Right cardiac atrium (tissue), 5 donors: ENCODE data around the gene PRELID2. TPM values are rescaled to one million over a fixed set of nuclear protein-coding genes. Genes with fewer than 3 reads are reported as not detected.
"Not testable (repeated sequence)": the region's sequence is repeated elsewhere in the genome, so short reads cannot be mapped to it uniquely, and the experiment has no call there.

Experiments used
- ATAC-seq, 2 donors: fragments of 200-7000 bp; cut with Tn5 transposase; one replicate each; pipeline versions ENCODE4 v1.8.0 to v1.9.1; 2020; ENCODE audit warnings: moderate library complexity in 2 of 2, mild to moderate bottlenecking in 1 of 2
- DNase-seq, 3 donors: peaks; one replicate each; pipeline ENCODE4 v3.0.0-alpha.2; 2020
- H3K27ac ChIP-seq: one replicate; pipeline ENCODE4 v1.5.1; 2013; ENCODE audit warnings: mild to moderate bottlenecking, low read length, control low read depth, moderate library complexity
- H3K27me3 ChIP-seq: one replicate; pipeline ENCODE4 v1.6.1; 2013; ENCODE audit not compliant: control insufficient read depth, insufficient read depth
- H3K4me1 ChIP-seq: one replicate; pipeline ENCODE4 v1.6.1; 2013; ENCODE audit warnings: low read length; ENCODE audit not compliant: control insufficient read depth, insufficient read depth
- H3K4me3 ChIP-seq: one replicate; pipeline ENCODE4 v1.5.1; 2013; ENCODE audit warnings: low read length, control low read depth
- H3K9me3 ChIP-seq: one replicate; pipeline ENCODE4 v1.6.1; 2013; ENCODE audit warnings: low read length; ENCODE audit not compliant: control insufficient read depth
- WGBS: extraction: QIAGEN DNeasy Blood & Tissue Kit; methylation state at CpG from one replicate; pipeline ENCODE4 v1.1.7; 2013; 5-methylcytosine and 5-hydroxymethylcytosine counted together
- intact Hi-C, 4 donors: fragments of 100-400 bp; cut with DNase I; formaldehyde crosslinking; loops; one replicate each; pipeline versions ENCODE4 v1.11.0 to v1.14.0; 2022 to 2023
- polyA plus RNA-seq: library from polyadenylated mRNA; stranded (reverse); fragments of 200-250 nt; gene quantifications from one replicate; pipeline ENCODE4 v1.2.3, GENCODE V29; 2013
- total RNA-seq, 4 donors: library from RNA; stranded (reverse); fragmentation: NEBNext Ultra II Directional; extraction: Animal tissue kit (Norgen Biotek cat#: 25700); gene quantifications; one replicate each; pipeline ENCODE4 v1.2.1, GENCODE V29; 2021
- donor health status: healthy with polysubstance abuse.
- donor health status: DM: no; HTN: yes; CAD: no.
- donor health status: DM: no; HTN: no; CAD: no.
- donor health status: DM: no; HTN: yes; CAD: no; lungs with severe emphysema.
- donor health status: DM: yes; HTN: yes; CAD: no.

Gene PRELID2
- total and polyA plus RNA-seq, 5 donors = 4.3 to 85.4 (median 41.5) TPM

DNA sequence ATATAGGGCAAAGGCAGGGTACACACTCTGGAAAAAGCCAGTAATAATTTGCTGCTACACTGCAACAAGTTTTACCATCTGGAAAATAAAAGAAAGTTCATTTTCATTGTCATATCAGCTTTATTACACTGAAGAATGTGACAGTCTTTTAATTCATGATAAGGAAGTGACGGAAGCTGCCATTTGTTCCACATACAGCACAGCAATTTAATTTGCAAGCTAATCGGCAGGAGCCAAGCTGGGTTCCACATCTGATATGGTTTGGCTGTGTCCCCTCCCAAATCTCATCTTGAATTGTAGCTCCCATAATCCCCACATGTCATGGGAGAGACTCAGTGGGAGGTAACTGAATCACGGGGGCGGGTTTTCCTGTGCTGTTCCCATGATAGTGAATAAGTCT lies 16.5 kb downstream of the PRELID2 start:
- WGBS = 60% methylated on average over 4 of the region's 4 CpGs
- intact Hi-C loops = no loop called here
- Histone ChIP-seq H3K27ac (no peak overlapping the region), H3K27me3 (no peaks in the 10 kb centered on the region), H3K4me1 (no peaks in the 10 kb centered on the region), H3K9me3 (no peaks in the 10 kb centered on the region), H3K4me3 (no peak overlapping the region)
- DNase-seq = no peak
- ATAC-seq = no peak

- intact Hi-C loops = no loop called here
Measured at GRCh38 chr5:145812877-145813276, 22.3 kb downstream of the PRELID2 start.

GRCh38 chr5:145811834-145812625 lies 23.1 kb downstream of the PRELID2 start:
- 68% methylated on average over 3 of the region's 3 CpGs for WGBS
- H3K4me1 ChIP-seq = no peaks in the 10 kb centered on the region
- ATAC-seq = peak; percentile 74 to 78
- H3K27me3 ChIP-seq = no peaks in the 10 kb centered on the region
- intact Hi-C loops = no loop called here
- no peak overlapping the region for H3K27ac ChIP-seq
- no peak overlapping the region for H3K4me3 ChIP-seq
- DNase-seq = peak in 1 of 3 donors; percentile 57
- H3K9me3 ChIP-seq = no peaks in the 10 kb centered on the region

More at GRCh38 chr5:145812877-145813276, 22.3 kb downstream of the PRELID2 start:
- H3K4me3 ChIP-seq = no peak overlapping the region
- WGBS = 50% methylated on average over 1 of the region's 1 CpG
- no peaks in the 10 kb centered on the region for H3K4me1 ChIP-seq
- no peaks in the 10 kb centered on the region for H3K9me3 ChIP-seq
- DNase-seq = no peak
- ATAC-seq = peak in 1 of 2 donors; percentile 10
- H3K27me3 ChIP-seq = no peaks in the 10 kb centered on the region
- no peak overlapping the region for H3K27ac ChIP-seq

DNA sequence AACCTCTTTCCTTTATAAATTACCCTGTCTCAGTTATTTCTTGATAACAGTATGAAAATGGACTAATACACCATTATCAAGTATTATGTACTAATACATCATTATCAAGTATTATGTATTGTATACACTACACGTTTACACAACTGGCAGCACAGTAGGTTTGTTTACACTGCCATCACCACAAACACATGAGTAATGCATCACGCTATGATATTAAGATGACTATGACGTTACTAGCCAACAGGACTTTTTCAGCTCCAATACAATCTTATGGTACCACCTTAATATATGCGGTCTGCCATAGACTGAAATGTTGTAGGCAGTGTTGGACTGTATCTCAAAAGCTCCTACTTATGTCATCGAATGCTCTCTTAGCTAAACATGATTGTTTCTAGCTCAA lies 28.2 kb downstream of the PRELID2 start:
- no peak overlapping the region for H3K27ac ChIP-seq
- intact Hi-C loops = no loop called here
- no peaks in the 10 kb centered on the region for H3K9me3 ChIP-seq
- 89% methylated on average over 5 of the region's 5 CpGs for WGBS
- H3K4me1 ChIP-seq = no peaks in the 10 kb centered on the region
- no peak overlapping the region for H3K4me3 ChIP-seq
- no peaks in the 10 kb centered on the region for H3K27me3 ChIP-seq
- no peak for DNase-seq
- no peak for ATAC-seq

GRCh38 chr5:145805819-145806218 lies 29.3 kb downstream of the PRELID2 start:
- Histone ChIP-seq H3K9me3 (no peaks in the 10 kb centered on the region), H3K27me3 (no peaks in the 10 kb centered on the region), H3K4me1 (no peaks in the 10 kb centered on the region), H3K27ac (no peak overlapping the region), H3K4me3 (no peak overlapping the region)
- no peak for DNase-seq
- WGBS = 89% methylated on average over 4 of the region's 4 CpGs
- intact Hi-C loops = no loop called here
- no peak for ATAC-seq

DNA sequence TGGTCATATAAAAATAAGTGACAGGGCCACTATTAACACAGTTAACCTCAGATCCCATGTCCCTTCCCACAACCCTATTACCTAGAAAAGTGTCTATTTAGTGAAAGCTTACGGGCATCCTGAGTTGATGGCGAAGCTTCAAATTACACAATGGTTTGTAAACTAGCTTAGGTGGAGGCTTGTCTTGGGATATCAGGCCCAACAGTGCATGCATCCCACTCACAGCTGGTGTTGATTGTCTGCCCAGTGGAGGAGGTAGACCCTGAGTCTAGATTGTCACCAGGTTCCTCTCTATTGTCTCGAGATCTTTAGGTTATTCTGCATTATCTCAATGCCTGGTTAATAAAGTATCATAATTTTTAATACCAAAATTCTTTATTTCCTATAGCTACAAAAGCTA lies 30.4 kb downstream of the PRELID2 start:
- Histone ChIP-seq H3K4me3 (no peak overlapping the region), H3K4me1 (no peaks in the 10 kb centered on the region), H3K27me3 (no peaks in the 10 kb centered on the region), H3K27ac (no peak overlapping the region), H3K9me3 (no peaks in the 10 kb centered on the region)
- no peak for DNase-seq
- intact Hi-C loops = no loop called here
- 95% methylated on average over 3 of the region's 3 CpGs for WGBS
- ATAC-seq = no peak

GRCh38 chr5:145803112-145804004 lies 31.8 kb downstream of the PRELID2 start:
- ATAC-seq (no peak), DNase-seq (no peak)
- H3K4me3 ChIP-seq = no peak overlapping the region
- H3K27ac ChIP-seq = no peak overlapping the region
- H3K4me1 ChIP-seq = no peaks in the 10 kb centered on the region
- no peaks in the 10 kb centered on the region for H3K9me3 ChIP-seq
- WGBS = 92% methylated on average over 9 of the region's 9 CpGs
- intact Hi-C loops = no loop called here
- H3K27me3 ChIP-seq = no peaks in the 10 kb centered on the region

DNA sequence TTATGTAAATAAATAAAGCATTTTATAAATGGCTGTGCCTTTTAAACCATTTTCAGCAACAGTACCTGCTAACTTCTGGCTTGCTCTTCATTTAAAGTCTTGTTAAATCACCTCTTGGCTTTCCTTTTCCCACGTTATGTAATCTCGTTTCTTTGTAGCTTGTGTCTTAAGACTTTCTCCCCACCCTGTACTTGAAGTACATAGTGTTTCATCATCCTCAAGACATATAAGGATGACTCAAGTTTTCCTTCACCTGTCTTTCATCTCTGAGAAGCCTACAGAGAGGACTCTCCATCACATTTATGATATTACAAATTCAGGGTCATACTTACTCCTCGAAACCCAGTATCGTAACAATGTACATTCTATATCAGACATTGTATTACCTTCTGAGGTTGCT lies 33.9 kb downstream of the PRELID2 start:
- DNase-seq (no peak), ATAC-seq (no peak)
- Histone ChIP-seq H3K4me3 (no peak overlapping the region), H3K27me3 (no peaks in the 10 kb centered on the region), H3K4me1 (no peaks in the 10 kb centered on the region), H3K27ac (no peak overlapping the region), H3K9me3 (no peaks in the 10 kb centered on the region)
- WGBS = 94% methylated on average over 4 of the region's 4 CpGs
- intact Hi-C loops = no loop called here

- ATAC-seq (no peak), DNase-seq (no peak)
- H3K9me3 ChIP-seq = no peaks in the 10 kb centered on the region
- intact Hi-C loops = no loop called here
- H3K27me3 ChIP-seq = no peaks in the 10 kb centered on the region
- H3K4me3 ChIP-seq = no peak overlapping the region
- no peaks in the 10 kb centered on the region for H3K4me1 ChIP-seq
- H3K27ac ChIP-seq = no peak overlapping the region
- WGBS = 53% methylated on average over 2 of the region's 2 CpGs
Measured at GRCh38 chr5:145800181-145800580, 35.0 kb downstream of the PRELID2 start.

DNA sequence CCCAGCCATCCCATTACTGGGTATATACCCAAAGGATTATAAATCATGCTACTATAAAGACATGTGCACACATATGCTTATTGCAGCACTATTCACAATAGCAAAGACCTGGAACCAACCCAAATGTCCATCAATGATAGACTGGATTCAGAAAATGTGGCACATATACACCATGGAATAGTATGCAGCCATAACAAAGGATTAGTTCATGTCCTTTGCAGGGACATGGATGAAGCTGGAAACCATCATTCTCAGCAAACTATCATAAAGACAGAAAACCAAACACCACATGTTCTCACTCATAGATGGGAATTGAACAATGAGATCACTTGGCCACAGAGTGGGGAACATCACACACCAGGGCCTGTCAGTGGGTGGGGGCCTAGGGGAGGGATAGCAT lies 36.6 kb downstream of the PRELID2 start:
- H3K4me1 ChIP-seq, H3K27ac ChIP-seq, DNase-seq, ATAC-seq, H3K27me3 ChIP-seq, H3K4me3 ChIP-seq, intact Hi-C loops, H3K9me3 ChIP-seq: not testable (repeated sequence)

GRCh38 chr5:145797336-145797735 lies 37.8 kb downstream of the PRELID2 start:
- Histone ChIP-seq H3K27ac (no peak overlapping the region), H3K4me3 (no peak overlapping the region), H3K27me3 (no peaks in the 10 kb centered on the region), H3K4me1 (no peaks in the 10 kb centered on the region), H3K9me3 (no peaks in the 10 kb centered on the region)
- no peak for DNase-seq
- intact Hi-C loops = no loop called here
- WGBS = 85% methylated on average over 1 of the region's 1 CpG
- ATAC-seq = no peak
